Epithelial cell of esophagus (primary cell): ENCODE results near the gene PREP.
A peak's percentile ranks its signal among the peaks of the same experiment; 100 is the strongest.

Experiments
- DNase-seq: peaks from one replicate; pipeline ENCODE4 v3.0.0; 2010; ENCODE audit warnings: low read depth
- H3K4me3 ChIP-seq: 2 replicates; pipeline ENCODE4 v1.5.1; 2011; ENCODE audit warnings: mild to moderate bottlenecking, low read length, control low read depth
- TF ChIP-seq, protein P1 (sequence below): IDR thresholded peaks from 2 replicates; pipeline ENCODE4 v1.5.1; 2011; ENCODE audit warnings: low read depth, mild to moderate bottlenecking, low read length, control low read depth, inconsistent platforms; ENCODE audit not compliant: insufficient read depth; ENCODE audit errors: missing control alignments

The PREP gene

GRCh38 chr6:105380634-105381033 is 22.2 kb downstream of the PREP start:
- no peak overlapping the region for H3K4me3 ChIP-seq
- TF ChIP-seq, protein P1, sequence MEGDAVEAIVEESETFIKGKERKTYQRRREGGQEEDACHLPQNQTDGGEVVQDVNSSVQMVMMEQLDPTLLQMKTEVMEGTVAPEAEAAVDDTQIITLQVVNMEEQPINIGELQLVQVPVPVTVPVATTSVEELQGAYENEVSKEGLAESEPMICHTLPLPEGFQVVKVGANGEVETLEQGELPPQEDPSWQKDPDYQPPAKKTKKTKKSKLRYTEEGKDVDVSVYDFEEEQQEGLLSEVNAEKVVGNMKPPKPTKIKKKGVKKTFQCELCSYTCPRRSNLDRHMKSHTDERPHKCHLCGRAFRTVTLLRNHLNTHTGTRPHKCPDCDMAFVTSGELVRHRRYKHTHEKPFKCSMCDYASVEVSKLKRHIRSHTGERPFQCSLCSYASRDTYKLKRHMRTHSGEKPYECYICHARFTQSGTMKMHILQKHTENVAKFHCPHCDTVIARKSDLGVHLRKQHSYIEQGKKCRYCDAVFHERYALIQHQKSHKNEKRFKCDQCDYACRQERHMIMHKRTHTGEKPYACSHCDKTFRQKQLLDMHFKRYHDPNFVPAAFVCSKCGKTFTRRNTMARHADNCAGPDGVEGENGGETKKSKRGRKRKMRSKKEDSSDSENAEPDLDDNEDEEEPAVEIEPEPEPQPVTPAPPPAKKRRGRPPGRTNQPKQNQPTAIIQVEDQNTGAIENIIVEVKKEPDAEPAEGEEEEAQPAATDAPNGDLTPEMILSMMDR: no peak
- no peak for DNase-seq

DNA sequence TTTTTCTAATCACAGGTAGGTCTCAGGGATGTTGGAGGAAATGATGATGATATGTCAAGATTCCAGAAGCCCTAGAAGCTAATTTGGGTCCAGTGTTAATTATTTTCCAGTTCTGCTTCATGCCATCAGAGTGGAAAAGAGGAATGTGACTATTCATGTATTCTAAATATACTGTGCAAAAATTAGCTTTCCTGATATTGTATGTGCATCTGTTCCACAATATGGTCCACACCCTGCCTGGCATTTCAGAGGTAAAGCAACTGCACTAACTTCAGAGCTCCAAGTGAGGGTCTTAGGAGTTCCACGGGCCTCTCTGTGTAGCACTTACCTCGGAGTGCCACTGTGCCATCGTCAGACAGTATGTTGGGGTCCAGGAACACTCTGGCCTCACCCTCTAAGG is 27.1 kb downstream of the PREP start:
- no peak for DNase-seq
- H3K4me3 ChIP-seq: no peak overlapping the region
- TF ChIP-seq, protein P1: no peak

DNA sequence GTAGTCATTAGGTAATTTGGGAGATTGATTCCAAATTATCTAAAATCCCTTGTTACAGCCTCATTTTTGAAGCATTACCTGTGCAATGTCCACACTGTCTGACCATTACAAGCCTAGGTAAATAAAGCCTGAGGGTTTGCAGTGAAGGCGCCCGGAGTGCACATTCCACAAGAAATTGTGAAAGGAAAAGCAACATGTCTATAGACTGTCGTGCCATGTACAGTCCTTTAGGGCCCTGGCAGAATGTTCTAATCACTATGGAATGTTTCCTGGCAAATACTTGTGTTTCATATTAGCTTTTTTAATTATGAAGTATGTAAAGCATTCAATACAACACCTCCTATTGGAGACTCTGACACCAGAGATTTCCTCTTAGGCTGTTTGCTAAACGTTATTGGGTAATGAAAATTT is 28.9 kb downstream of the PREP start:
- TF ChIP-seq, protein P1: peak; percentile 13
- peak; percentile 92 for DNase-seq
- no peak overlapping the region for H3K4me3 ChIP-seq

GRCh38 chr6:105373481-105373880 is 29.4 kb downstream of the PREP start:
- DNase-seq: peak; percentile 35
- TF ChIP-seq, protein P1: no peak
- H3K4me3 ChIP-seq: no peak overlapping the region

GRCh38 chr6:105372849-105373182 is 30.1 kb downstream of the PREP start:
- peak; percentile 100 for DNase-seq
- no peak overlapping the region for H3K4me3 ChIP-seq
- TF ChIP-seq, protein P1: no peak

GRCh38 chr6:105372142-105372848 is 30.6 kb downstream of the PREP start:
- no peak overlapping the region for H3K4me3 ChIP-seq
- TF ChIP-seq, protein P1: no peak
- DNase-seq: no peak

GRCh38 chr6:105370351-105370750 is 32.5 kb downstream of the PREP start:
- DNase-seq: no peak
- TF ChIP-seq, protein P1: no peak
- H3K4me3 ChIP-seq: no peak overlapping the region
